Hepatocyte (in vitro differentiated cells): ENCODE measurements around the gene COL4A1. TPM values are rescaled to one million over a fixed set of nuclear protein-coding genes. Genes with fewer than 3 reads are reported as not detected.

Experiments
- DNase-seq: peaks from one replicate; pipeline ENCODE4 v3.0.0-alpha.2; 2016; ENCODE audit warnings: low spot score
- H2AFZ ChIP-seq: fragments of 200-600 bp; sonication (generic); 2 replicates; pipeline ENCODE4 v1.6.0; 2016; ENCODE audit warnings: antibody characterized with exemption, mild to moderate bottlenecking
- H3K27ac ChIP-seq: fragments of 200-600 bp; sonication (generic); 2 replicates; pipeline ENCODE4 v1.5.1; 2016; ENCODE audit warnings: mild to moderate bottlenecking
- H3K27me3 ChIP-seq: fragments of 200-600 bp; sonication (generic); 2 replicates; pipeline ENCODE4 v1.6.1; 2016
- H3K36me3 ChIP-seq: fragments of 200-600 bp; sonication (generic); replicated peaks from 2 replicates; pipeline ENCODE4 v1.5.1; 2016; ENCODE audit warnings: low read depth; ENCODE audit not compliant: insufficient read depth
- H3K4me1 ChIP-seq: fragments of 200-600 bp; sonication (generic); 2 replicates; pipeline ENCODE4 v1.5.1; 2016; ENCODE audit warnings: mild to moderate bottlenecking, moderate library complexity; ENCODE audit not compliant: insufficient read depth
- H3K4me2 ChIP-seq: fragments of 200-600 bp; sonication (generic); 2 replicates; pipeline ENCODE4 v1.6.0; 2016
- H3K4me3 ChIP-seq: fragments of 200-600 bp; sonication (generic); 2 replicates; pipeline ENCODE4 v1.5.1; 2016; ENCODE audit warnings: mild to moderate bottlenecking
- H3K79me2 ChIP-seq: fragments of 200-600 bp; sonication (generic); 2 replicates; pipeline ENCODE4 v1.6.0; 2017; ENCODE audit warnings: mild to moderate bottlenecking
- H3K9me2 ChIP-seq: fragments of 200-600 bp; sonication (generic); replicated peaks from 2 replicates; pipeline ENCODE4 v1.6.0; 2017; ENCODE audit warnings: mild to moderate bottlenecking; ENCODE audit not compliant: insufficient read depth
- H3K9me3 ChIP-seq: fragments of 200-600 bp; sonication (generic); 2 replicates; pipeline ENCODE4 v1.5.1; 2016; ENCODE audit warnings: low read depth, mild to moderate bottlenecking
- H4K20me1 ChIP-seq: fragments of 200-600 bp; sonication (generic); 2 replicates; pipeline ENCODE4 v1.6.0; 2016; ENCODE audit warnings: mild to moderate bottlenecking; ENCODE audit not compliant: insufficient read depth, poor library complexity, severe bottlenecking
- CTCF ChIP-seq: fragments of 200-600 bp; sonication (generic); IDR thresholded peaks from 2 replicates; pipeline ENCODE4 v1.5.1; 2016; ENCODE audit warnings: antibody characterized with exemption, mild to moderate bottlenecking; ENCODE audit not compliant: poor library complexity
- EZH2 ChIP-seq: fragments of 200-600 bp; sonication (generic); IDR thresholded peaks from 2 replicates; pipeline ENCODE4 v1.6.1; 2016; ENCODE audit warnings: antibody characterized with exemption, mild to moderate bottlenecking, borderline replicate concordance
- EZH2phosphoT487 ChIP-seq: fragments of 200-600 bp; sonication (generic); IDR thresholded peaks from one replicate; pipeline ENCODE4 v1.6.1; 2018; ENCODE audit warnings: antibody characterized with exemption, mild to moderate bottlenecking, low read depth, moderate library complexity; ENCODE audit not compliant: unreplicated experiment, severe bottlenecking
- WGBS: methylation state at CpG from one replicate; pipeline ENCODE4 v1.1.6; 2016; ENCODE audit warnings: low lambda C conversion rate; ENCODE audit errors: missing lambda C conversion rate; 5-methylcytosine and 5-hydroxymethylcytosine counted together
- polyA plus RNA-seq: library from polyadenylated mRNA; unstranded; fragments of >200 nt; fragmentation: Nextera tagmentation; extraction: Ambion mirVana; gene quantifications from 2 replicates; pipeline ENCODE4 v1.2.1, GENCODE V29; 2016
- total RNA-seq: library from RNA; depleted of rRNA; stranded (reverse); fragments of >200 nt; gene quantifications from 2 replicates; pipeline ENCODE4 v1.2.3, GENCODE V29; 2014

Gene COL4A1
- total and polyA plus RNA-seq, 2 experiments from 2014 or later = 138 to 269 TPM

- no peak for TF ChIP-seq CTCF
- TF ChIP-seq EZH2 = no peak
- no peak for TF ChIP-seq EZH2phosphoT487
- no peaks in the 10 kb centered on the region for H3K36me3 ChIP-seq
- peaks cover 4% of the 10 kb centered on the region for H4K20me1 ChIP-seq
- no peaks in the 10 kb centered on the region for H3K9me3 ChIP-seq
- peak overlapping the region; percentile 87 for H3K4me2 ChIP-seq
- H2AFZ ChIP-seq = no peak overlapping the region
- H3K27ac ChIP-seq = peak overlapping the region; percentile 80
- 77% methylated on average over 16 of the region's 16 CpGs for WGBS
- no peaks in the 10 kb centered on the region for H3K9me2 ChIP-seq
- no peak overlapping the region for H3K4me3 ChIP-seq
- H3K27me3 ChIP-seq = no peaks in the 10 kb centered on the region
- peaks cover 58% of the 10 kb centered on the region for H3K79me2 ChIP-seq
- no peak for DNase-seq
- peaks cover 36% of the 10 kb centered on the region for H3K4me1 ChIP-seq
These were observed 2.9 kb upstream of the COL4A1 start for GRCh38 chr13:110309661-110310524.

GRCh38 chr13:110308656-110309359, 1.9 kb upstream of the COL4A1 start:
- H2AFZ ChIP-seq = peak overlapping the region; percentile 56
- no peaks in the 10 kb centered on the region for H3K9me2 ChIP-seq
- no peaks in the 10 kb centered on the region for H3K27me3 ChIP-seq
- H3K27ac ChIP-seq = peak overlapping the region; percentile 80
- no peaks in the 10 kb centered on the region for H3K9me3 ChIP-seq
- WGBS = 9% methylated on average over 31 of the region's 31 CpGs
- H3K4me1 ChIP-seq = peaks cover 40% of the 10 kb centered on the region
- peak; percentile 67 for DNase-seq
- H3K4me3 ChIP-seq = peak overlapping the region; percentile 88
- H3K79me2 ChIP-seq = peaks cover 55% of the 10 kb centered on the region
- H3K4me2 ChIP-seq = peak overlapping the region; percentile 87
- H3K36me3 ChIP-seq = no peaks in the 10 kb centered on the region
- no peaks in the 10 kb centered on the region for H4K20me1 ChIP-seq
- TF ChIP-seq EZH2 (no peak), EZH2phosphoT487 (no peak), CTCF (no peak)

- DNase-seq = peak; percentile 40
- Histone ChIP-seq H3K9me2 (no peaks in the 10 kb centered on the region), H3K27me3 (no peaks in the 10 kb centered on the region), H3K9me3 (no peaks in the 10 kb centered on the region), H3K4me2 (peak overlapping the region; percentile 87), H2AFZ (peak overlapping the region; percentile 56), H3K4me1 (peaks cover 39% of the 10 kb centered on the region), H3K4me3 (peak overlapping the region; percentile 88), H4K20me1 (no peaks in the 10 kb centered on the region), H3K27ac (peak overlapping the region; percentile 80), H3K36me3 (no peaks in the 10 kb centered on the region), H3K79me2 (peaks cover 60% of the 10 kb centered on the region)
- under 1% methylated on average over 64 of the region's 64 CpGs for WGBS
- no peak for TF ChIP-seq EZH2phosphoT487
- no peak for TF ChIP-seq CTCF
- no peak for TF ChIP-seq EZH2
These were observed 1.1 kb upstream of the COL4A1 start for GRCh38 chr13:110307767-110308655.
